Mucosa of rectum (tissue), 2 donors: ENCODE results near the gene CEP295NL.

Experiments used
- H3K27ac ChIP-seq, 2 donors: one replicate each; pipeline ENCODE4 v1.7.0; 2013; ENCODE audit warnings: inconsistent platforms in 2 of 2, low read depth in 2 of 2, low read length in 2 of 2
- H3K27me3 ChIP-seq, 2 donors: one replicate each; pipeline ENCODE4 v1.7.0; 2013; ENCODE audit warnings: low read length in 2 of 2; ENCODE audit not compliant: control insufficient read depth in 2 of 2, insufficient read depth in 2 of 2
- H3K36me3 ChIP-seq, 2 donors: one replicate each; pipeline ENCODE4 v1.7.0; 2013; ENCODE audit warnings: low read length in 2 of 2; ENCODE audit not compliant: control insufficient read depth in 2 of 2, insufficient read depth in 2 of 2
- H3K4me1 ChIP-seq, 2 donors: one replicate each; pipeline ENCODE4 v1.7.0; 2013; ENCODE audit warnings: low read length in 2 of 2, mild to moderate bottlenecking in 1 of 2; ENCODE audit not compliant: control insufficient read depth in 2 of 2, insufficient read depth in 2 of 2
- H3K4me3 ChIP-seq, 2 donors: one replicate each; pipeline ENCODE4 v1.7.0; 2013; ENCODE audit warnings: low read length in 2 of 2
- H3K9ac ChIP-seq, 2 donors: one replicate each; pipeline ENCODE4 v1.7.0; 2013; ENCODE audit warnings: low read length in 2 of 2, low read depth in 1 of 2, mild to moderate bottlenecking in 1 of 2
- H3K9me3 ChIP-seq, 2 donors: one replicate each; pipeline ENCODE4 v1.7.0; 2013; ENCODE audit warnings: low read length in 2 of 2; ENCODE audit not compliant: control insufficient read depth in 2 of 2
- donor health status: healthy.
- donor health status: Normal muscosa, but diverticular disease.

CEP295NL gene

GRCh38 chr17:78925662-78926555 lies 22.9 kb upstream of the CEP295NL start:
- peak overlapping the region; percentile 45 to 50 for H3K4me3 ChIP-seq
- H3K27me3 ChIP-seq, result peaks cover 2 to 8% of the 10 kb centered on the region in 2 donors
- peaks cover 9 to 15% of the 10 kb centered on the region in 2 donors for H3K4me1 ChIP-seq
- no peaks in the 10 kb centered on the region for H3K36me3 ChIP-seq
- H3K9me3 ChIP-seq, result no peaks in the 10 kb centered on the region
- H3K9ac ChIP-seq, result peak overlapping the region; percentile 35 to 52
- H3K27ac ChIP-seq, result peak overlapping the region; percentile 86

- no peaks in the 10 kb centered on the region for H3K9me3 ChIP-seq
- peaks cover 2 to 8% of the 10 kb centered on the region in 2 donors for H3K27me3 ChIP-seq
- H3K4me1 ChIP-seq, result peaks cover 13 to 15% of the 10 kb centered on the region in 2 donors
- no peaks in the 10 kb centered on the region for H3K36me3 ChIP-seq
- peak within 1 kb of the TSS; percentile 61 to 79 for H3K4me3 ChIP-seq
- H3K9ac ChIP-seq, result peak within 1 kb of the TSS; percentile 58 to 60
- H3K27ac ChIP-seq, result peak within 1 kb of the TSS; percentile 86
Observed at GRCh38 chr17:78925234-78925633, 22.2 kb upstream of the CEP295NL start, which contains the start of gene TIMP2. Gene TIMP2, minus strand, starts transcription at chr17:78925387. Its CDS starts 299 bp downstream, at chr17:78925088.

- no peaks in the 10 kb centered on the region for H3K36me3 ChIP-seq
- H3K9ac ChIP-seq, result peak overlapping the region; percentile 58 to 60
- peaks cover 0 to 8% of the 10 kb centered on the region in 2 donors for H3K27me3 ChIP-seq
- H3K27ac ChIP-seq, result peak overlapping the region; percentile 51 to 84
- H3K4me3 ChIP-seq, result peak overlapping the region; percentile 61 to 79
- H3K4me1 ChIP-seq, result peaks cover 15% of the 10 kb centered on the region in 2 donors
- H3K9me3 ChIP-seq, result no peaks in the 10 kb centered on the region
Observed at GRCh38 chr17:78924481-78925151, 21.6 kb upstream of the CEP295NL start.

GRCh38 chr17:78923660-78924453 lies 20.9 kb upstream of the CEP295NL start:
- Histone ChIP-seq H3K4me3 (peak overlapping the region; percentile 61 to 79), H3K27ac (peak overlapping the region; percentile 63 to 84), H3K9me3 (no peaks in the 10 kb centered on the region), H3K36me3 (no peaks in the 10 kb centered on the region), H3K4me1 (peaks cover 15% of the 10 kb centered on the region in 2 donors), H3K9ac (peak overlapping the region; percentile 58 to 60), H3K27me3 (peaks cover 0 to 8% of the 10 kb centered on the region in 2 donors)

- Histone ChIP-seq H3K9ac (peak overlapping the region; percentile 47 to 58), H3K4me1 (peaks cover 15 to 17% of the 10 kb centered on the region in 2 donors), H3K36me3 (no peaks in the 10 kb centered on the region), H3K4me3 (peak overlapping the region; percentile 3 to 79), H3K27me3 (peaks cover 0 to 6% of the 10 kb centered on the region in 2 donors), H3K27ac (peak overlapping the region; percentile 63 to 84), H3K9me3 (no peaks in the 10 kb centered on the region)
Observed at GRCh38 chr17:78922816-78923498, 20.0 kb upstream of the CEP295NL start.

- H3K9me3 ChIP-seq, result no peaks in the 10 kb centered on the region
- H3K9ac ChIP-seq, result no peak overlapping the region
- peaks cover 17 to 24% of the 10 kb centered on the region in 2 donors for H3K4me1 ChIP-seq
- no peak overlapping the region for H3K4me3 ChIP-seq
- H3K27ac ChIP-seq, result peak overlapping the region in 1 of 2 donors; percentile 40
- peaks cover 0 to 6% of the 10 kb centered on the region in 2 donors for H3K27me3 ChIP-seq
- no peaks in the 10 kb centered on the region for H3K36me3 ChIP-seq
Observed at GRCh38 chr17:78921437-78921971, 18.5 kb upstream of the CEP295NL start.

GRCh38 chr17:78920528-78920927 lies 17.5 kb upstream of the CEP295NL start:
- Histone ChIP-seq H3K4me1 (peaks cover 26 to 30% of the 10 kb centered on the region in 2 donors), H3K27me3 (no peaks in the 10 kb centered on the region), H3K27ac (no peak overlapping the region)

GRCh38 chr17:78919861-78920450 lies 17.0 kb upstream of the CEP295NL start:
- Histone ChIP-seq H3K27ac (no peak overlapping the region), H3K9ac (no peak overlapping the region), H3K4me3 (no peak overlapping the region), H3K27me3 (no peaks in the 10 kb centered on the region), H3K4me1 (peaks cover 26 to 30% of the 10 kb centered on the region in 2 donors), H3K9me3 (no peaks in the 10 kb centered on the region), H3K36me3 (no peaks in the 10 kb centered on the region)

More at GRCh38 chr17:78920528-78920927, 17.5 kb upstream of the CEP295NL start:
- H3K4me3 ChIP-seq, result no peak overlapping the region
- no peaks in the 10 kb centered on the region for H3K9me3 ChIP-seq
- no peaks in the 10 kb centered on the region for H3K36me3 ChIP-seq
- H3K9ac ChIP-seq, result no peak overlapping the region

GRCh38 chr17:78918979-78919378 lies 16.0 kb upstream of the CEP295NL start:
- H3K9ac ChIP-seq, result no peak overlapping the region
- H3K27me3 ChIP-seq, result no peaks in the 10 kb centered on the region
- no peak overlapping the region for H3K27ac ChIP-seq
- H3K4me1 ChIP-seq, result peaks cover 23 to 27% of the 10 kb centered on the region in 2 donors
- no peak overlapping the region for H3K4me3 ChIP-seq
- H3K36me3 ChIP-seq, result no peaks in the 10 kb centered on the region
- H3K9me3 ChIP-seq, result no peaks in the 10 kb centered on the region
